HepG2 (cell line): ENCODE measurements around the gene SP7. TPM values are rescaled to one million over a fixed set of nuclear protein-coding genes. Genes with fewer than 3 reads are reported as not detected.

Experiments
- ARID3A ChIP-seq: IDR thresholded peaks from 2 replicates; pipeline ENCODE4 v1.6.1; 2012; ENCODE audit warnings: low read depth, low read length, improper control_type of control experiment
- CCAR2 ChIP-seq: fragments of 200-400 bp; formaldehyde crosslinking; optimal IDR thresholded peaks from 2 replicates; pipeline ENCODE3; 2018; ENCODE audit warnings: low read depth, mild to moderate bottlenecking, low read length, moderate library complexity
- HDAC1 ChIP-seq: sonication (generic); formaldehyde crosslinking; IDR thresholded peaks from 2 replicates; pipeline ENCODE4 v1.5.1; 2020; ENCODE audit warnings: mild to moderate bottlenecking, missing genetic modification reagents
- HMGA1 ChIP-seq: sonication (generic); formaldehyde crosslinking; conservative IDR thresholded peaks from 2 replicates; pipeline ENCODE4 v1.4.0; 2020; ENCODE audit warnings: missing genetic modification reagents
- HNRNPH1 ChIP-seq: fragments of 200-400 bp; formaldehyde crosslinking; optimal IDR thresholded peaks from 2 replicates; pipeline ENCODE3; 2017; ENCODE audit warnings: mild to moderate bottlenecking, low read depth, low read length
- NAIF1 ChIP-seq: sonication (generic); formaldehyde crosslinking; IDR thresholded peaks from 2 replicates; pipeline ENCODE4 v1.5.0; 2020; ENCODE audit warnings: mild to moderate bottlenecking, missing genetic modification reagents, borderline replicate concordance
- NR2C2 ChIP-seq: sonication (generic); formaldehyde crosslinking; IDR thresholded peaks from 2 replicates; pipeline ENCODE4 v1.4.0; 2020; ENCODE audit warnings: missing genetic modification reagents, mild to moderate bottlenecking, moderate library complexity, borderline replicate concordance
- NR2F6 ChIP-seq, 2 experiments: IDR thresholded peaks; 2 replicates each; pipeline ENCODE4 v1.6.1; 2016; ENCODE audit warnings: antibody characterized with exemption in 1 of 2, mild to moderate bottlenecking in 1 of 2
- PCBP2 ChIP-seq: fragments of 200-400 bp; formaldehyde crosslinking; optimal IDR thresholded peaks from 2 replicates; pipeline ENCODE3; 2018; ENCODE audit warnings: low read length, low read depth; ENCODE audit not compliant: poor library complexity, severe bottlenecking
- PRDM4 ChIP-seq: sonication (generic); formaldehyde crosslinking; IDR thresholded peaks from 2 replicates; pipeline ENCODE4 v1.9.0; 2021; ENCODE audit warnings: missing genetic modification reagents, borderline replicate concordance
- SMAD9 ChIP-seq: sonication (generic); formaldehyde crosslinking; IDR thresholded peaks from 2 replicates; pipeline ENCODE4 v1.5.1; 2020; ENCODE audit warnings: mild to moderate bottlenecking, missing genetic modification reagents
- SP2 ChIP-seq: sonication (generic); formaldehyde crosslinking; IDR thresholded peaks from 2 replicates; pipeline ENCODE4 v1.5.1; 2020; ENCODE audit warnings: mild to moderate bottlenecking, missing genetic modification reagents
- TBP ChIP-seq: sonication (generic); formaldehyde crosslinking; IDR thresholded peaks from 2 replicates; pipeline ENCODE4 v1.5.0; 2020; ENCODE audit warnings: missing genetic modification reagents
- TFDP1 ChIP-seq: IDR thresholded peaks from 2 replicates; pipeline ENCODE4 v1.6.1; 2016; ENCODE audit warnings: missing compliant biosample characterization, missing genetic modification reagents, borderline replicate concordance
- THAP7 ChIP-seq: sonication (generic); formaldehyde crosslinking; IDR thresholded peaks from 2 replicates; pipeline ENCODE4 v1.8.1; 2023; ENCODE audit warnings: mild to moderate bottlenecking, missing genetic modification reagents
- ZFP1 ChIP-seq: IDR thresholded peaks from 2 replicates; pipeline ENCODE4 v1.6.1; 2016
- ZFP36L1 ChIP-seq: sonication (generic); formaldehyde crosslinking; IDR thresholded peaks from 2 replicates; pipeline ENCODE4 v1.8.0; 2022; ENCODE audit warnings: mild to moderate bottlenecking, missing genetic modification reagents, moderate library complexity
- ZFP37 ChIP-seq: sonication (generic); formaldehyde crosslinking; IDR thresholded peaks from 2 replicates; pipeline ENCODE4 v1.4.0; 2020; ENCODE audit warnings: missing genetic modification reagents, borderline replicate concordance
- ZFYVE20 ChIP-seq: sonication (generic); formaldehyde crosslinking; IDR thresholded peaks from 2 replicates; pipeline ENCODE4 v1.8.0; 2023; ENCODE audit warnings: low read depth, mild to moderate bottlenecking, moderate library complexity, missing genetic modification reagents, borderline replicate concordance
- ZNF18 ChIP-seq: sonication (generic); formaldehyde crosslinking; IDR thresholded peaks from 2 replicates; pipeline ENCODE4 v1.8.0; 2022; ENCODE audit warnings: mild to moderate bottlenecking, missing genetic modification reagents; ENCODE audit not compliant: insufficient replicate concordance
- ZNF224 ChIP-seq: sonication (generic); formaldehyde crosslinking; IDR thresholded peaks from 2 replicates; pipeline ENCODE4 v1.5.0; 2020; ENCODE audit warnings: mild to moderate bottlenecking, missing genetic modification reagents
- polyA plus RNA-seq, 8 experiments: library from polyadenylated mRNA; depleted of rRNA in 3 of 8; stranded (reverse) in 7 of 8; unstranded in 1 of 8; fragments of >200 nt; fragmentation: Illumina TruSeq in 4 of 8; extraction: Trizol in 4 of 8; gene quantifications; 2 replicates each; pipeline versions ENCODE4 v1.2.1 to v1.2.3, GENCODE V29; 2011 to 2016; ENCODE audit warnings: low read depth in 4 of 8, missing spikeins in 1 of 8, mixed read lengths in 1 of 8; ENCODE audit not compliant: insufficient read depth in 1 of 8
- total RNA-seq, 5 experiments: library from RNA; depleted of rRNA; stranded (reverse); fragments of >200 nt; fragmentation: Illumina TruSeq; extraction: Trizol; gene quantifications; 2 replicates each; pipeline ENCODE4 v1.2.3, GENCODE V29; 2016; ENCODE audit warnings: low read depth in 1 of 5

The SP7 gene
- total and polyA plus RNA-seq, 2 of the 13 experiments (the other 11 are each of a cell fraction or from before 2014, with no cell fraction given), result not detected

GRCh38 chr12:53324779-53325510 is 11.2 kb downstream of the SP7 start (continued):
- TF ChIP-seq TBP (CRISPR knock-in tag), result no peak
- peak; percentile 86 for TF ChIP-seq HDAC1
- no peak for TF ChIP-seq HNRNPH1
- TF ChIP-seq ZFP37 (CRISPR knock-in tag), result 0 out of 2 replicates have a peak, but pooled peaks have one; percentile 32
- TF ChIP-seq PCBP2, result no peak
- TF ChIP-seq PRDM4, result peak; percentile 36; the same call in 1 of the 2 replicates
- no peak for TF ChIP-seq ZFP1 (CRISPR knock-in tag)
- TF ChIP-seq ZFP36L1, result peak; percentile 57; the same call in 1 of the 2 replicates
- no peak for TF ChIP-seq ZNF18 (CRISPR knock-in tag)
- TF ChIP-seq HMGA1 (CRISPR knock-in tag), result no peak
- TF ChIP-seq CCAR2, result no peak
- TF ChIP-seq ZNF224 (CRISPR knock-in tag), result no peak
- TF ChIP-seq THAP7 (CRISPR knock-in tag), result peak; percentile 69; the same call in 1 of the 2 replicates
- TF ChIP-seq ZFYVE20 (CRISPR knock-in tag), result no peak
- peak; percentile 83; the same call in 1 of the 2 replicates for TF ChIP-seq TFDP1 (CRISPR knock-in tag)
- no peak for TF ChIP-seq ARID3A
- TF ChIP-seq NR2C2, result peak; percentile 79
- peak; percentile 59; the same call in 1 of the 2 replicates for TF ChIP-seq NAIF1 (CRISPR knock-in tag)
- peak; percentile 57; the same call in 1 of the 2 replicates for TF ChIP-seq NR2F6 (IDR thresholded peaks at IDR 0.05)
- TF ChIP-seq NR2F6 (CRISPR knock-in tag; IDR thresholded peaks at IDR 0.05), result peak; percentile 88
- 0 out of 2 replicates have a peak, but pooled peaks have one; percentile 42 for TF ChIP-seq SMAD9
- no peak for TF ChIP-seq SP2
